ENCODE data around the gene UBE4B.

UBE4B gene

GRCh38 chr1:10117132-10117531 lies 84.4 kb downstream of the UBE4B start:
- H3K4me1 ChIP-seq (ENCODE audit: control insufficient read depth, insufficient read depth, low read length) = no peaks in the 10 kb centered on the region
- H3K27ac ChIP-seq (ENCODE audit: low read depth, low read length) = no peak overlapping the region
- peaks cover 48% of the 10 kb centered on the region for H3K36me3 ChIP-seq (ENCODE audit: control insufficient read depth, insufficient read depth, low read length)
- no peaks in the 10 kb centered on the region for H3K9me3 ChIP-seq (ENCODE audit: control insufficient read depth, insufficient read depth, low read length)
- H3K4me3 ChIP-seq (ENCODE audit: low read depth, low read length) = no peak overlapping the region
- H3K9ac ChIP-seq (ENCODE audit: low read depth, low read length) = no peak overlapping the region
- no peaks in the 10 kb centered on the region for H3K27me3 ChIP-seq (ENCODE audit: control insufficient read depth, insufficient read depth, low read length)

- Histone ChIP-seq H3K27ac (ENCODE audit: low read depth, low read length) (no peak overlapping the region), H3K9ac (ENCODE audit: low read depth, low read length) (no peak overlapping the region), H3K4me1 (ENCODE audit: control insufficient read depth, insufficient read depth, low read length) (no peaks in the 10 kb centered on the region), H3K27me3 (ENCODE audit: control insufficient read depth, insufficient read depth, low read length) (no peaks in the 10 kb centered on the region), H3K9me3 (ENCODE audit: control insufficient read depth, insufficient read depth, low read length) (no peaks in the 10 kb centered on the region), H3K4me3 (ENCODE audit: low read depth, low read length) (no peak overlapping the region), H3K36me3 (ENCODE audit: control insufficient read depth, insufficient read depth, low read length) (peaks cover 55% of the 10 kb centered on the region)
These were observed 85.1 kb downstream of the UBE4B start for GRCh38 chr1:10117865-10118264.

- peaks cover 60% of the 10 kb centered on the region for H3K36me3 ChIP-seq (ENCODE audit: control insufficient read depth, insufficient read depth, low read length)
- H3K9ac ChIP-seq (ENCODE audit: low read depth, low read length) = no peak overlapping the region
- H3K4me3 ChIP-seq (ENCODE audit: low read depth, low read length) = no peak overlapping the region
- no peak overlapping the region for H3K27ac ChIP-seq (ENCODE audit: low read depth, low read length)
- no peaks in the 10 kb centered on the region for H3K9me3 ChIP-seq (ENCODE audit: control insufficient read depth, insufficient read depth, low read length)
- H3K27me3 ChIP-seq (ENCODE audit: control insufficient read depth, insufficient read depth, low read length) = no peaks in the 10 kb centered on the region
- H3K4me1 ChIP-seq (ENCODE audit: control insufficient read depth, insufficient read depth, low read length) = no peaks in the 10 kb centered on the region
These were observed 88.9 kb downstream of the UBE4B start for GRCh38 chr1:10121688-10122087.

- H3K27me3 ChIP-seq (ENCODE audit: control insufficient read depth, insufficient read depth, low read length) = no peaks in the 10 kb centered on the region
- H3K4me3 ChIP-seq (ENCODE audit: low read depth, low read length) = no peak overlapping the region
- no peak overlapping the region for H3K9ac ChIP-seq (ENCODE audit: low read depth, low read length)
- H3K4me1 ChIP-seq (ENCODE audit: control insufficient read depth, insufficient read depth, low read length) = no peaks in the 10 kb centered on the region
- H3K9me3 ChIP-seq (ENCODE audit: control insufficient read depth, insufficient read depth, low read length) = no peaks in the 10 kb centered on the region
- H3K36me3 ChIP-seq (ENCODE audit: control insufficient read depth, insufficient read depth, low read length) = peaks cover 63% of the 10 kb centered on the region
- no peak overlapping the region for H3K27ac ChIP-seq (ENCODE audit: low read depth, low read length)
These were observed 90.2 kb downstream of the UBE4B start for GRCh38 chr1:10122926-10123325.

GRCh38 chr1:10128101-10128765 lies 95.5 kb downstream of the UBE4B start:
- Histone ChIP-seq H3K4me1 (ENCODE audit: control insufficient read depth, insufficient read depth, low read length) (no peaks in the 10 kb centered on the region), H3K36me3 (ENCODE audit: control insufficient read depth, insufficient read depth, low read length) (peaks cover 74% of the 10 kb centered on the region), H3K27ac (ENCODE audit: low read depth, low read length) (no peak overlapping the region), H3K27me3 (ENCODE audit: control insufficient read depth, insufficient read depth, low read length) (no peaks in the 10 kb centered on the region), H3K9ac (ENCODE audit: low read depth, low read length) (no peak overlapping the region), H3K4me3 (ENCODE audit: low read depth, low read length) (no peak overlapping the region), H3K9me3 (ENCODE audit: control insufficient read depth, insufficient read depth, low read length) (no peaks in the 10 kb centered on the region)

- Histone ChIP-seq H3K9ac (ENCODE audit: low read depth, low read length) (no peak overlapping the region), H3K4me1 (ENCODE audit: control insufficient read depth, insufficient read depth, low read length) (no peaks in the 10 kb centered on the region), H3K9me3 (ENCODE audit: control insufficient read depth, insufficient read depth, low read length) (no peaks in the 10 kb centered on the region), H3K36me3 (ENCODE audit: control insufficient read depth, insufficient read depth, low read length) (peaks cover 87% of the 10 kb centered on the region), H3K27me3 (ENCODE audit: control insufficient read depth, insufficient read depth, low read length) (no peaks in the 10 kb centered on the region), H3K4me3 (ENCODE audit: low read depth, low read length) (no peak overlapping the region), H3K27ac (ENCODE audit: low read depth, low read length) (no peak overlapping the region)
These were observed 99.6 kb downstream of the UBE4B start for GRCh38 chr1:10132316-10132715.

GRCh38 chr1:10132852-10133251 lies 100.1 kb downstream of the UBE4B start:
- H3K4me1 ChIP-seq (ENCODE audit: control insufficient read depth, insufficient read depth, low read length) = no peaks in the 10 kb centered on the region
- H3K9ac ChIP-seq (ENCODE audit: low read depth, low read length) = no peak overlapping the region
- H3K4me3 ChIP-seq (ENCODE audit: low read depth, low read length) = no peak overlapping the region
- H3K27me3 ChIP-seq (ENCODE audit: control insufficient read depth, insufficient read depth, low read length) = no peaks in the 10 kb centered on the region
- peaks cover 86% of the 10 kb centered on the region for H3K36me3 ChIP-seq (ENCODE audit: control insufficient read depth, insufficient read depth, low read length)
- H3K9me3 ChIP-seq (ENCODE audit: control insufficient read depth, insufficient read depth, low read length) = no peaks in the 10 kb centered on the region
- no peak overlapping the region for H3K27ac ChIP-seq (ENCODE audit: low read depth, low read length)

- no peaks in the 10 kb centered on the region for H3K4me1 ChIP-seq (ENCODE audit: control insufficient read depth, insufficient read depth, low read length)
- peaks cover 61% of the 10 kb centered on the region for H3K36me3 ChIP-seq (ENCODE audit: control insufficient read depth, insufficient read depth, low read length)
- no peak overlapping the region for H3K4me3 ChIP-seq (ENCODE audit: low read depth, low read length)
- no peak overlapping the region for H3K27ac ChIP-seq (ENCODE audit: low read depth, low read length)
- no peaks in the 10 kb centered on the region for H3K27me3 ChIP-seq (ENCODE audit: control insufficient read depth, insufficient read depth, low read length)
- no peak overlapping the region for H3K9ac ChIP-seq (ENCODE audit: low read depth, low read length)
- no peaks in the 10 kb centered on the region for H3K9me3 ChIP-seq (ENCODE audit: control insufficient read depth, insufficient read depth, low read length)
These were observed 108.2 kb downstream of the UBE4B start for GRCh38 chr1:10140981-10141380.

- Histone ChIP-seq H3K27ac (ENCODE audit: low read depth, low read length) (no peak overlapping the region), H3K9me3 (ENCODE audit: control insufficient read depth, insufficient read depth, low read length) (no peaks in the 10 kb centered on the region), H3K27me3 (ENCODE audit: control insufficient read depth, insufficient read depth, low read length) (no peaks in the 10 kb centered on the region), H3K4me1 (ENCODE audit: control insufficient read depth, insufficient read depth, low read length) (no peaks in the 10 kb centered on the region), H3K4me3 (ENCODE audit: low read depth, low read length) (no peak overlapping the region), H3K36me3 (ENCODE audit: control insufficient read depth, insufficient read depth, low read length) (peaks cover 45% of the 10 kb centered on the region), H3K9ac (ENCODE audit: low read depth, low read length) (no peak overlapping the region)
These were observed 111.3 kb downstream of the UBE4B start for GRCh38 chr1:10143961-10144485.

GRCh38 chr1:10146391-10146790 lies 113.6 kb downstream of the UBE4B start:
- Histone ChIP-seq H3K9me3 (ENCODE audit: control insufficient read depth, insufficient read depth, low read length) (no peaks in the 10 kb centered on the region), H3K36me3 (ENCODE audit: control insufficient read depth, insufficient read depth, low read length) (peaks cover 49% of the 10 kb centered on the region), H3K4me3 (ENCODE audit: low read depth, low read length) (no peak overlapping the region), H3K9ac (ENCODE audit: low read depth, low read length) (no peak overlapping the region), H3K4me1 (ENCODE audit: control insufficient read depth, insufficient read depth, low read length) (no peaks in the 10 kb centered on the region), H3K27me3 (ENCODE audit: control insufficient read depth, insufficient read depth, low read length) (no peaks in the 10 kb centered on the region), H3K27ac (ENCODE audit: low read depth, low read length) (no peak overlapping the region)

GRCh38 chr1:10149231-10149630 lies 116.5 kb downstream of the UBE4B start:
- no peaks in the 10 kb centered on the region for H3K9me3 ChIP-seq (ENCODE audit: control insufficient read depth, insufficient read depth, low read length)
- H3K9ac ChIP-seq (ENCODE audit: low read depth, low read length) = no peak overlapping the region
- H3K4me3 ChIP-seq (ENCODE audit: low read depth, low read length) = no peak overlapping the region
- peaks cover 44% of the 10 kb centered on the region for H3K36me3 ChIP-seq (ENCODE audit: control insufficient read depth, insufficient read depth, low read length)
- H3K27ac ChIP-seq (ENCODE audit: low read depth, low read length) = no peak overlapping the region
- H3K4me1 ChIP-seq (ENCODE audit: control insufficient read depth, insufficient read depth, low read length) = no peaks in the 10 kb centered on the region
- no peaks in the 10 kb centered on the region for H3K27me3 ChIP-seq (ENCODE audit: control insufficient read depth, insufficient read depth, low read length)

Measured in HUES48 (cell line).